NCI-H1048 (cell line): Measurements from ENCODE around the gene ADO.

Experiments
- DNase-seq: peaks from one replicate; lab custom pipeline; 2025; lab: John Stamatoyannopoulos, UW

The ADO gene

DNA sequence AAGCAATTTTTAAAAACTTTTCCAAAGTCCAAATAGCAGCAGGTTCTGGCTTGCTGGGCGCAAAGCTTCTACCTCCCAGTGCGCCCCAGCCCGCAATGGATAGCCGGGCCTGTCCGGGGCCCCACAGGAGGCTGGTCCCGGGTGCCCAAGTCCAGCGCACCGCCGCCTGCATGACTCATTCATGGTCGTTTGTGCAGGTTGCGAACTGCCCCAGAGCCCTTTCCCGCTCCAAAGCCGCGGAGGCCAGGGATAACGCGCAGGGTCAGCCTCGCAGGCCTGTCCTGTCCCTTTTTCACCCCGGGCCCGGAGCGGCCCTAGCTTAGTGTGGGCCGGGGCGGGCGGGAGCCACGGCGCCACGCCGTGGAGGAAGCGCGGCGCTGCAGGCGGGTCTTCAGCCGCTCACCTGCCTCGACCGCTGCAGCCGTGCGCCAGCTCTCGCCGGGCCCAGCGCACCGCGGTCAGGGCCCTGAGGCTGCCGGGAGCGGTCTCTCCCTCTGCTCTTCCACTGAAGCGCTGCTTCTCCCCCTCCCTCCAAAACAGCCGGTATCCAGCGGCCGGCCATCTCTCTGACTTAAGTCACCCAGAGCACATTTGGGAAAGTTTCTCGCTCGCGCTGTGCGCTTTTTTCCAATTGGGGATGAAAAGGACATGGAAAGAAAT is 13.4 kb downstream of the ADO start:
- DNase-seq = no peak

DNA sequence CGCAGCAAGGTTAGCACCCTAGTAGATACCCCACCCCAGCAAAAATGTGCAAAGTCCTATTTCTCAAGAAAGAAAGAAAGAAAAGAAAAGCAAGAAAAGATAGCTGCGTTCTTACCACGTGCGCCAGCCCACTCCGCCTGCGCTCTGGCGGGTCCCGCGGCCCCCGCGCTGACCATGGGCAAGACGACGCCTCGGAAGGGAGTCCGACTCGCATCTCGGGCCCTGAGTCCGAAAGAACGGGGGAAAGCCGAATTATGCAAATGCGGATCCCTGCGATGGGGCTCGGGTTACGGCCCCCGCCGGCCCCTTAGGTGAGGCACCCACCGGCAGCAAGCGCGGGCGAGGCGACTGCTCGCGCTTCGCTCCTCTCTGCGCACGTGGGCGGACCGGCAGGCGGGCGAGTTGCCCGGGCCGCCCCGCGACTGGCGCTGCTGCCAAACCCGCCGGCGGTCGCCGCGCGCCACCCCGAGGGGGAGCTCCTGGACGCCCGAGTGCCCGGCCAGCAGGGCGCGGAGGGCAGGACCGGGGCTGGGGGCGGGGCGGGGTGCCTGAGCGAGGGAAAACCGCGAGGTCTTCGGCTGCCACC is 14.0 kb downstream of the ADO start:
- no peak for DNase-seq

- DNase-seq = no peak
Measured at GRCh38 chr10:62819141-62819920, 14.8 kb downstream of the ADO start.

DNA sequence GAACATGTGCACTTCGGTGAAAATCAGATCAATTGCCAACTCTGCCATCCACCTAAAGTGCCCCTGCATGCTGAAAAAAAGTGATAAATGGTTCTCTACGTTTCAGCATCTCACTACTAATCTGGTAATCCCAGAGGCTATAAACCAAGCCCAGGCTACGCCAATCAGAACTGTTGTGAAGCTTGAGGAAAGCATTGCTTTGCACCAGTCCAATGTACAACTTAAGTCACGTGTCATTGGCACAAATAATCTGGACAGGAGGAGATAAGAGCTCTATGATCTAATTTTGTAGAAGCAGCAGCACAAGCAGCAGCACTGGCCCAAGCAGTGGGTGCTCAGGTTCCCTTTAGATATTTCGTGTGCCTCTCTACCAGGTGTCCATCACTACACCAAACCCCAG is 16.1 kb downstream of the ADO start:
- DNase-seq = no peak

DNA sequence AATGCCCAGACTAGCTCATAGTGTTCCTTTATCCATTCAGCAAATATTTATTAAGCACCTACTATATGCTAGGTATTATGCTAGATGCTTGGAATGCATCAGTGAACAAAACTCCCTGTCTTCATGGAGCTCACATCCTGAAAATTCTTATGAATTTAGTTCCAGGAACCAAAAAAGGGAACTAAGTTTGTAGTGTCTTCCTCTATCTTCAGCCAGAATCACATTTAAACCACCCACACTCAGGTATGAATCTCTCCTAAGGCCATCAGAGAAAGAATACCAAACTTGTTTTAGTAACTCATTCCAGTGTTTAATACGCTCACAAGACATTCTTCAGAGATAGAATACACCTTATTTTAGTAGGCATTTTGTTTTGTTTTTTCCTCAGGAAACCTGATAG is 21.8 kb downstream of the ADO start:
- no peak for DNase-seq

DNA sequence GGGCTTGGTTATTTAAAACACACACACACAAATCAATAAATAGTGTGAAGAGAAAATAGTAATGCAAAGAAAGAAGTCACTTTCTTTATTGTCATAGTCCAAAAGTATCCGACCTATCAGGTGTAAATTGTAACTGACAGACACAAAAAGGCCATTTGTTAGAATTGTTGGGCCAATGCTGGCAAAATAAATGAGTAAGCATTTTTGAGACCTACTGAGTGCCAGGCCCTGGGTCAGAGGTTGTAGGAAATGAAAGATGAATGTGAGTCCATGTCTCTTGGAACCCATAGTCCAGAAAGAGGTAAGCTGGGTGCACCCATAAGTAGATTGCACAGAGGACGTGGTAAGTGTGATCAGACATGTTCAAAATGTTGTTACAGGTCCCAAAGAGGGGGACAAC is 25.1 kb downstream of the ADO start:
- no peak for DNase-seq

GRCh38 chr10:62830679-62831078 is 26.2 kb downstream of the ADO start:
- no peak for DNase-seq

DNA sequence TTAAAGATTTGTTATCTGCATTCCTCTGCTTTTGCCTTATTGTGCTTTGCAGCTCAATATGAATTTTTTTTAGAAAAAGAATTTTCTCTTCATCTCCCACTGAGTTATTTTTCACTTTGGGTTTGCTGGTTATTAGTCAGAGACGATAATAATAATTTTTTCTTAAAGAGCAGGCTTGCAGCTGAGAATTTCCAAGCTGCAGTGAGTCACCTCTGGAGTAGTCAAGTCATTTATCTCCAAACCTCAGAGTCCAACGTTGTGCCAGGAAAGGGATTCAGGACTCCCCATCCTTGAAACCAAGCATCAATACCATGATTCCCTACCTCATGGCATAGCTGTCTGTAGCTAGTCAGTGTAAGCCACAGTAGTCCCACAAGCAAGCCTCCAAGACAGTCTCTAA is 26.8 kb downstream of the ADO start:
- no peak for DNase-seq

DNA sequence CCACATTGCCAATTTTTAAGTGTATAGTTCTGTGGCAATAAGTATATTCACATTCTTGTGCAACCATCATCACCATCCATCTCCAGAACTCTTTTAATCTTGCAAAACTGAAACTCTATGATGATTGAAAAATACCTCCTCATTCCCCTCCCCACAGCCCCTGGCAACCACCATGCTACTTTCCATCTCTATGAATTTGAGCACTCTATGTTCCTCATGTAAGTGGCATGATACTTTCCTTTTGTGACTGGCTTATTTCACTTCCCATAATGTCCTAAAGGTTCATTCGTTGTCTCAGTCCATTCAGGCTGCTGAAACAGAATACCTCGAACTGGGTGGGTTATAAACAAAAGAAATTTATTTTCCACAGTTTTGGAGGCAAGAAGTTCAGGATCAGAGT is 35.1 kb downstream of the ADO start:
- DNase-seq = no peak

DNA sequence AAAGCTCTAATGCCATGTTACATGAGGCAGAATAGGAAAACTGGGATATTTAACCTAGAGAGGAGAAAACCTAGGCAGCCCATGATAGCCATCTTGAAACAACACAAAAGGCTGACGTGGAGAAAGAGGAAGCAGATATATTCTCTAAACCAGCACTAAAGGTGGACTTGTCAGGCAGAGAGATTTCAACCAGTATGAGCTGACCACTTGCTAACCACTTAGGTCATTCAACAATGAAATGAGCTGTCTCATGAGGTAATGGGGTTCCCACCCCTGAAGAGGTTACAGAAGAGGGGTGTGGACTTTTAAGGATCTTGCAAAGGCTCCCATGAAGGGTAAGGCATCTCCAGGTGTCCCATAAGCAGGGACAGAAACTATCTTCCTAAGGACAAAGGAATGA is 38.5 kb downstream of the ADO start:
- DNase-seq = no peak

GRCh38 chr10:62843600-62843999 is 39.1 kb downstream of the ADO start:
- DNase-seq = no peak

DNA sequence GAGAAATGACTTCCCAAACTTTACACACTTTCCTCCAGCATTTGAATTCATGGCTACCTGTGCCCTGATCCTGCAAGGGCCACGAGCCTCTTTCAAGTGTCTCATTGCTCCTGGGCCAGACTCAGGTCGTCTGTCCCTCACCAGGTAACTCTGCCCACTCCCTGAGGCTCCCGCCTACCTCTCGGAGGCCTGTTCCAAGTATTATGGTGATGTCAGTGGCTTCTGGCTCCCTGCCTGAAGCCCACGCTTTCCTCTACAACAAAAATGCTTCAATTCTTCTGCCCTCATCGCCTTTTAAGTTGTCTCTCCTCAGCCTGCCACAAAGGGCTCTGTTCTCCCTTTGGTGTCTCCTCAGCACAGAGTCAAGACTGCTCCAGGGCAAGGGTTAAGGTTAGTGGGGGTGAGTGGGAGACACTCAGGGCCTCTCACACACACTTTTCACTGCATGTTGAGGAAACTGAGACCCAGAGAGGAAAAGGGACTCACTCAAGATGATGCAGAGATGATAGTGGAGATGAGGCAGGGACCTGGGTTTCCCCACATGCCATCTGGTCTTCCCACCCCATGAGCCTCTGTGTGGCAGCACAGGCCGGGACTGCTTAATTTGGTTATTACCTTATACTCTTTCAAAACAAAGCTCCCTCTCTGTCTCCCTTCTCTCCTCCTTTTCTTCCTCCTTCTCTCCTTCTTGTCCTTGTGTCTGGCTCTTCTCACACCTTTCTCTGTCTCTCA is 39.9 kb downstream of the ADO start:
- DNase-seq = no peak

DNA sequence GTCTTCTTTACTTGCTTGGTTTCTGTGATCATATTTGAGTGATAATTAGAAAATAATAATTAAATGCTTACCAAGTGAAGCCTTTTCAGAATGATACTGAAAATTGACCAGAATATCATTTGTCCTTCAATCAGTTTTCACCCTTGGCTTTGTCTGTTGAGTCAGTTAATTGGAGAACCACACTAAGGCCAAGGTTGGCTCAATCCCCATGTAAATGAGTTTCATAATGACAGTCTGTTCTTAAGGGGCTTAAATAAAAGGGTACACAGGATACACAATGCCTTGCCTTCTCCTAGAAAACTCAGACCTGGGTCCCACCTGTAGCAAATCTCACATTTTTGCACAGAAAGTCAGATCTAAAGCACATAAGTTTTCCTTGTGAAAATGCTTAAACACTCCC is 42.9 kb downstream of the ADO start:
- DNase-seq = no peak

GRCh38 chr10:62850646-62851045 is 46.1 kb downstream of the ADO start:
- no peak for DNase-seq

DNA sequence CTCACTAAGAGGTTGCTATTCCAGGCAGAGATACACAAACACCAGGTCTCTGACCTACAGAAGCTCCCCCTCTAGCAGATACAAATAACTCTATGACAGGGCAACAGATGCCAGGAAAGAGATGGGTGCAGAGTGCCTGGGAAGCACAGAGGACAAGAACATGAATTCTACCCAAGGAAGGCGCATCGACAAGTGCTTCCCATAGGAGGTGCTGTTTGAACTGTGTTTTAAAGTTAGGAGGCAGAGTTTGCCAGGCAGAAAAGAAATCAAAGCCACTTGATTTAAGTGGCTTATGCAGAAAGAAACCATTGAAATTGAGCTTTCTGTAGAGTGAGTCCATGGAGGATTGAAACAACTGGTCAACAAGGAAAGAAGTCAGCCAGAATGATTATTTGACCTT is 46.9 kb downstream of the ADO start:
- DNase-seq = no peak

GRCh38 chr10:62852961-62853702 is 48.6 kb downstream of the ADO start:
- no peak for DNase-seq

DNA sequence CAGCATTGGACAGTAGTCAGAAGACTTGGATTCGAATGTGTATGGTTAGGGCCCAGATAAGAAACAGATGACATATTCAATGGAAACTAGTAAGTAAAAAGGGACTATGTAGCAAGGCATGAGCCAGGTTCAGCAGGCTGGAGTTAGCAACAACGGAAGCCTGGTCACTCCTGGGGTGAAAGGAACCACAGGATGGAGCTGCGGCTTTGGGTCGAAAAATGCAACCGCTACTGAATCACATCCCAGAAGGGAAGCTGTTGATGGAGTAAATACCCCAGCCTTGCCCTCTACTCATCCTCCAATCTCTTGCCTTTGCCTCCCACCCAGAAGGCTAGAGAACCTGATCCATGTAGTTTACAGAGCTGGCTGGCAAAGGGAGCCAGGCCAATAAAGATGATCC is 49.2 kb downstream of the ADO start:
- no peak for DNase-seq

GRCh38 chr10:62856021-62856420 is 51.5 kb downstream of the ADO start:
- no peak for DNase-seq
